H1 (cell line): ENCODE measurements around the gene DTL. TPM values are rescaled to one million over a fixed set of nuclear protein-coding genes. Genes with fewer than 3 reads are reported as not detected.

Source experiments
- CTCF ChIA-PET: fragments of 300-600 bp; sonication (Branson Sonifier 250); formaldehyde crosslinking; loops from one replicate; lab custom pipeline; 2021; ENCODE audit not compliant: partially characterized antibody; lab: Charles Lee
- POLR2A ChIA-PET: fragments of 300-600 bp; sonication (Branson Sonifier 250); formaldehyde crosslinking; loops from one replicate; lab custom pipeline; 2021; ENCODE audit warnings: inconsistent platforms; ENCODE audit not compliant: partially characterized antibody; lab: Charles Lee
- DNase-seq, 2 experiments: peaks; one replicate each; pipeline versions ENCODE4 v3.0.0 to v3.0.0-alpha.2; 2010 to 2022; ENCODE audit warnings: low spot score in 2 of 2, low read depth in 1 of 2, mixed read lengths in 1 of 2
- FAIRE-seq: peaks from 2 replicates; lab custom pipeline; 2011; peaks lifted over from hg19 to GRCh38; lab: Jason Lieb, UNC
- H2AFZ ChIP-seq: 2 replicates; pipeline ENCODE4 v1.8.1; 2012; ENCODE audit warnings: low read length, inconsistent platforms
- H2AK5ac ChIP-seq: 2 replicates; pipeline ENCODE4 v1.6.1; 2013; ENCODE audit warnings: low read depth, low read length
- H2BK120ac ChIP-seq: replicated peaks from 2 replicates; pipeline ENCODE3; 2013; ENCODE audit warnings: low read depth, low read length, inconsistent platforms
- H2BK12ac ChIP-seq: 2 replicates; pipeline ENCODE4 v1.6.1; 2013; ENCODE audit warnings: low read depth, low read length
- H2BK15ac ChIP-seq: 2 replicates; pipeline ENCODE4 v1.6.1; 2013; ENCODE audit warnings: low read length
- H2BK20ac ChIP-seq: 2 replicates; pipeline ENCODE4 v1.6.1; 2013; ENCODE audit warnings: low read length
- H2BK5ac ChIP-seq: 2 replicates; pipeline ENCODE4 v1.6.1; 2013; ENCODE audit warnings: low read depth, low read length
- H3K14ac ChIP-seq: 2 replicates; pipeline ENCODE4 v1.6.1; 2013; ENCODE audit warnings: inconsistent platforms; ENCODE audit not compliant: insufficient read length
- H3K18ac ChIP-seq: 2 replicates; pipeline ENCODE4 v1.6.1; 2013; ENCODE audit warnings: low read length; ENCODE audit errors: extremely low read depth
- H3K23ac ChIP-seq: 2 replicates; pipeline ENCODE4 v1.6.1; 2013; ENCODE audit warnings: inconsistent platforms; ENCODE audit not compliant: insufficient read length
- H3K23me2 ChIP-seq: 2 replicates; pipeline ENCODE4 v1.6.1; 2013; ENCODE audit warnings: low read depth, low read length
- H3K27ac ChIP-seq: 2 replicates; pipeline ENCODE4 v1.6.1; 2011; ENCODE audit warnings: low read depth, low read length, inconsistent platforms
- H3K27me3 ChIP-seq, 4 experiments: replicated peaks in 1 of 4; 1 replicate in 1 of 4; 2 replicates in 3 of 4; pipeline versions ENCODE4 v1.6.1 to v1.8.1; 2011 to 2013; ENCODE audit warnings: low read length in 3 of 4, mild to moderate bottlenecking in 3 of 4, inconsistent platforms in 2 of 4, mixed read lengths in 2 of 4, moderate library complexity in 1 of 4; ENCODE audit not compliant: control insufficient read depth in 3 of 4, insufficient read depth in 3 of 4; ENCODE audit errors: extremely low read depth in 1 of 4
- H3K36me3 ChIP-seq, 4 experiments: 2 replicates each; pipeline versions ENCODE4 v1.6.1 to v1.8.1; 2011 to 2013; ENCODE audit warnings: mild to moderate bottlenecking in 4 of 4, low read length in 3 of 4, moderate library complexity in 2 of 4, control low read depth in 1 of 4, inconsistent platforms in 1 of 4; ENCODE audit not compliant: insufficient read depth in 4 of 4, control insufficient read depth in 2 of 4
- H3K4ac ChIP-seq: replicated peaks from 2 replicates; pipeline ENCODE3; 2013; ENCODE audit warnings: low read length, low read depth, mixed read lengths, inconsistent platforms; ENCODE audit not compliant: insufficient read length
- H3K4me1 ChIP-seq, 4 experiments: replicated peaks in 1 of 4; 1 replicate in 1 of 4; 2 replicates in 3 of 4; pipeline versions ENCODE4 v1.6.1 to v1.8.1; 2011 to 2013; ENCODE audit warnings: low read length in 3 of 4, inconsistent platforms in 2 of 4, mixed read lengths in 1 of 4; ENCODE audit not compliant: insufficient read depth in 4 of 4, control insufficient read depth in 3 of 4
- H3K4me2 ChIP-seq, 2 experiments: 2 replicates each; pipeline versions ENCODE4 v1.6.1 to v1.8.1; 2011 to 2013; ENCODE audit warnings: low read depth in 2 of 2, low read length in 2 of 2, control low read depth in 1 of 2, inconsistent platforms in 1 of 2, mild to moderate bottlenecking in 1 of 2; ENCODE audit not compliant: insufficient read depth in 1 of 2
- H3K4me3 ChIP-seq, 4 experiments: fragments of 200-600, 300-600 bp in 1 of 4; sonication (generic), shearing (Covaris generic), sonication (Bioruptor Twin) in 1 of 4; 2 replicates each; pipeline versions ENCODE4 v1.5.1 to v1.8.1; 2011 to 2016; ENCODE audit warnings: low read length in 4 of 4, low read depth in 3 of 4, control low read depth in 2 of 4, inconsistent platforms in 2 of 4, mild to moderate bottlenecking in 2 of 4, mixed read lengths in 1 of 4, moderate library complexity in 1 of 4; ENCODE audit not compliant: insufficient read depth in 2 of 4; ENCODE audit errors: extremely low read depth in 1 of 4
- H3K56ac ChIP-seq: replicated peaks from 2 replicates; pipeline ENCODE3; 2013; ENCODE audit warnings: low read depth, mild to moderate bottlenecking, mixed read lengths, low read length, inconsistent platforms; ENCODE audit not compliant: insufficient read length
- H3K79me1 ChIP-seq: 2 replicates; pipeline ENCODE4 v1.6.1; 2013; ENCODE audit warnings: low read depth, low read length, control low read depth
- H3K79me2 ChIP-seq, 2 experiments: 2 replicates each; pipeline versions ENCODE4 v1.6.1 to v1.8.1; 2012 to 2013; ENCODE audit warnings: low read length in 2 of 2, mild to moderate bottlenecking in 2 of 2, inconsistent platforms in 1 of 2; ENCODE audit not compliant: insufficient read depth in 2 of 2, control insufficient read depth in 1 of 2
- H3K9ac ChIP-seq, 4 experiments: replicated peaks in 1 of 4; 1 replicate in 1 of 4; 2 replicates in 3 of 4; pipeline versions ENCODE4 v1.6.1 to v1.8.1; 2011 to 2013; ENCODE audit warnings: low read depth in 3 of 4, low read length in 3 of 4, control low read depth in 2 of 4, mild to moderate bottlenecking in 2 of 4, moderate library complexity in 2 of 4, inconsistent platforms in 1 of 4; ENCODE audit errors: extremely low read depth in 1 of 4
- H3K9me3 ChIP-seq, 2 experiments: 2 replicates each; pipeline versions ENCODE4 v1.6.1 to v1.8.1; 2012 to 2013; ENCODE audit warnings: mild to moderate bottlenecking in 2 of 2, moderate library complexity in 2 of 2, control low read depth in 1 of 2, inconsistent platforms in 1 of 2, low read depth in 1 of 2, low read length in 1 of 2, mixed read lengths in 1 of 2; ENCODE audit not compliant: insufficient read depth in 2 of 2
- H4K20me1 ChIP-seq, 2 experiments: replicated peaks in 1 of 2; 2 replicates each; pipeline versions ENCODE3 to v1.8.1; 2011 to 2013; ENCODE audit warnings: inconsistent platforms in 2 of 2, low read length in 2 of 2, mild to moderate bottlenecking in 1 of 2; ENCODE audit not compliant: insufficient read depth in 2 of 2, control insufficient read depth in 1 of 2
- H4K5ac ChIP-seq: 2 replicates; pipeline ENCODE4 v1.6.1; 2013; ENCODE audit warnings: low read length, low read depth, mixed read lengths, inconsistent platforms; ENCODE audit not compliant: insufficient read length
- H4K8ac ChIP-seq: 2 replicates; pipeline ENCODE4 v1.8.0; 2013; ENCODE audit warnings: mild to moderate bottlenecking, moderate library complexity, low read length, inconsistent platforms; ENCODE audit not compliant: insufficient read depth; ENCODE audit errors: extremely low read depth
- H4K91ac ChIP-seq: replicated peaks from 2 replicates; pipeline ENCODE3; 2013; ENCODE audit warnings: low read length, mixed read lengths, inconsistent platforms; ENCODE audit not compliant: insufficient read length
- ASH2L ChIP-seq: fragments of 200-600, 300-600 bp; sonication (generic); IDR thresholded peaks from one replicate; pipeline ENCODE4 v1.7.1; 2017; ENCODE audit warnings: low read length
- BRCA1 ChIP-seq: IDR thresholded peaks from 2 replicates; pipeline ENCODE4 v1.6.1; 2012; ENCODE audit warnings: low read depth, low read length, improper control_type of control experiment
- CHD2 ChIP-seq: IDR thresholded peaks from 2 replicates; pipeline ENCODE4 v1.6.1; 2012; ENCODE audit warnings: low read length, improper control_type of control experiment
- KDM5A ChIP-seq: fragments of 200-600 bp; IDR thresholded peaks from 2 replicates; pipeline ENCODE4 v1.7.1; 2012; ENCODE audit warnings: mild to moderate bottlenecking, low read length, inconsistent platforms, mixed read lengths
- PHF8 ChIP-seq: fragments of 200-600 bp; sonication (generic); conservative IDR thresholded peaks from 2 replicates; pipeline ENCODE4 v1.7.1; 2012; ENCODE audit warnings: low read depth, mild to moderate bottlenecking, inconsistent platforms, low read length, moderate library complexity
- POLR2A ChIP-seq, 2 experiments: IDR thresholded peaks; 1 replicate in 1 of 2; 2 replicates in 1 of 2; pipeline ENCODE4 v1.6.1; 2011; ENCODE audit warnings: low read depth in 2 of 2, low read length in 2 of 2, mild to moderate bottlenecking in 2 of 2; ENCODE audit errors: control extremely low read depth in 1 of 2
- POU5F1 ChIP-seq: IDR thresholded peaks from 2 replicates; pipeline ENCODE4 v1.6.1; 2011; ENCODE audit warnings: low read depth, mild to moderate bottlenecking, low read length, moderate library complexity
- SAP30 ChIP-seq: fragments of 300-600 bp; sonication (generic); IDR thresholded peaks from 2 replicates; pipeline ENCODE4 v1.7.1; 2012; ENCODE audit warnings: low read length, moderate library complexity, mild to moderate bottlenecking, inconsistent platforms; ENCODE audit not compliant: insufficient read depth, insufficient replicate concordance
- SIN3A ChIP-seq, 2 experiments: IDR thresholded peaks in 1 of 2; conservative IDR thresholded peaks in 1 of 2; 2 replicates each; pipeline ENCODE4 v1.6.1; 2011 to 2012; ENCODE audit warnings: low read length in 2 of 2, improper control_type of control experiment in 1 of 2, low read depth in 1 of 2, mild to moderate bottlenecking in 1 of 2
- SIRT6 ChIP-seq: IDR thresholded peaks from one replicate; pipeline ENCODE4 v1.7.1; 2012; ENCODE audit warnings: low read length, inconsistent platforms
- SIX5 ChIP-seq: IDR thresholded peaks from 2 replicates; pipeline ENCODE4 v1.6.1; 2011; ENCODE audit warnings: mild to moderate bottlenecking, low read depth, low read length
- SP4 ChIP-seq: IDR thresholded peaks from 2 replicates; pipeline ENCODE4 v1.6.1; 2012; ENCODE audit warnings: low read length, inconsistent platforms
- ZNF274 ChIP-seq: IDR thresholded peaks from 2 replicates; pipeline ENCODE4 v1.7.0; 2012; ENCODE audit warnings: low read length, borderline replicate concordance; ENCODE audit errors: extremely low read depth
- WGBS, 2 experiments: shearing (Covaris generic) in 1 of 2; methylation state at CpG; one replicate each; pipeline versions ENCODE4 v1.1.6 to v1.1.7; 2013 to 2015; ENCODE audit warnings: low lambda C conversion rate in 2 of 2, mixed read lengths in 2 of 2, inconsistent platforms in 1 of 2, low coverage in 1 of 2, missing lambda C conversion rate in 1 of 2; ENCODE audit not compliant: insufficient replicate concordance in 2 of 2, insufficient coverage in 1 of 2, insufficient read length in 1 of 2; ENCODE audit errors: extremely low coverage in 1 of 2, missing lambda C conversion rate in 1 of 2; 5-methylcytosine and 5-hydroxymethylcytosine counted together
- polyA plus RNA-seq, 7 experiments: library from polyadenylated mRNA; depleted of rRNA in 3 of 7; stranded (reverse) in 5 of 7; unstranded in 2 of 7; fragments of >200 nt in 5 of 7; fragments of 200-250 nt in 2 of 7; gene quantifications; 1 replicate in 5 of 7; 2 replicates in 1 of 7; 4 replicates in 1 of 7; pipeline versions ENCODE4 v1.2.1 to v1.2.3, GENCODE V29; 2011 to 2013; ENCODE audit warnings: missing spikeins in 2 of 7, mixed read lengths in 2 of 7
- total RNA-seq: library from RNA; stranded (reverse); fragmentation: NEBNext Ultra II Directional; extraction: Animal tissue kit (Norgen Biotek cat#: 25700); gene quantifications from 2 replicates; pipeline ENCODE4 v1.2.1, GENCODE V29; 2021
- TF ChIP-seq, protein P1 (sequence below): IDR thresholded peaks from 2 replicates; pipeline ENCODE4 v1.6.1; 2012; ENCODE audit warnings: inconsistent platforms

Gene DTL
- total and polyA plus RNA-seq, 2 of the 8 experiments (the other 6 are each of a cell fraction or from before 2014, with no cell fraction given): 36.0 to 46.9 TPM

DNA sequence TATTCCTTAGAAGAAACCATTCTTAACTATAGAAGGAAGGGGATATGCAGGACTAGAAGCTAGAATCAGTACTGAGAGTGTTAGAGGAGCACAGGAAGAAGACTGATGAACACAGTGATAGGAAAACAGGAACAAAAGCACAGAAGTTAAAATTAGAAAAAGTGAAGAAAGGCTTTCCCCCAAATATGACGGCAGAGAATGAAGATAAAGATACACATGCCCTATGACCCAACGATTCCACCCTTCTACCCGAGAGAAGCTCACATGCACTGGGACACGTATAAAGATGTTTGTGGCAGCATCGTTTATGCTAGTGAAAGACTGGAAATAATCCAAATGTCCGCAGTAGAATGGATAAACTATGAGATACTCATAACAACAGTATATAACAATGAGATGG, 74.2 kb downstream of the DTL start:
- Histone ChIP-seq H3K79me1 (no peaks in the 10 kb centered on the region), H3K4me2 (no peak overlapping the region), H3K23ac (no peak overlapping the region), H2BK5ac (no peak overlapping the region), H3K79me2 (no peaks in the 10 kb centered on the region), H3K27ac (no peak overlapping the region), H3K36me3 (no peaks in the 10 kb centered on the region; a peak in 1 of 8 replicates), H3K4ac (no peak overlapping the region), H2BK12ac (no peak overlapping the region), H2BK120ac (no peak overlapping the region), H4K8ac (no peak overlapping the region), H2AFZ (no peak overlapping the region), H2BK15ac (no peak overlapping the region), H3K9ac (no peak overlapping the region), H4K91ac (no peak overlapping the region), H3K4me1 (peaks cover 2 to 20% (median 12%) of the 10 kb centered on the region in 4 experiments; a peak in 5 of 7 replicates), H2AK5ac (no peak overlapping the region), H4K5ac (no peak overlapping the region), H3K18ac (no peak overlapping the region), H3K4me3 (no peak overlapping the region), H3K23me2 (no peaks in the 10 kb centered on the region), H3K14ac (no peak overlapping the region), H3K9me3 (no peaks in the 10 kb centered on the region), H3K56ac (no peak overlapping the region), H2BK20ac (no peak overlapping the region), H4K20me1 (no peaks in the 10 kb centered on the region), H3K27me3 (no peaks in the 10 kb centered on the region)
- CTCF ChIA-PET: interaction anchor here (1.2 to 1.3 kb wide), 3 partner anchors 26 to 182 kb away, joined by 3 to 4 read pairs (median 3); no protein-coding TSS in a partner anchor
- FAIRE-seq: no peak
- no peak for DNase-seq
- TF ChIP-seq SIX5 (no peak), BRCA1 (no peak), POLR2A (IDR thresholded peaks at IDR 0.05; ENCODE audit: control extremely low read depth in 1 of 2, low read depth in 2 of 2, low read length in 2 of 2) (no peak), SP4 (no peak), KDM5A (no peak), SIN3A (conservative IDR thresholded peaks at IDR 0.05 in 1 of 2, IDR thresholded peaks at IDR 0.05 in 1 of 2; ENCODE audit: low read depth in 1 of 2, low read length in 2 of 2) (no peak), POU5F1 (no peak), ASH2L (no peak), SIRT6 (no peak), PHF8 (no peak), ZNF274 (no peak), SAP30 (no peak), CHD2 (no peak)
- TF ChIP-seq, protein P1, sequence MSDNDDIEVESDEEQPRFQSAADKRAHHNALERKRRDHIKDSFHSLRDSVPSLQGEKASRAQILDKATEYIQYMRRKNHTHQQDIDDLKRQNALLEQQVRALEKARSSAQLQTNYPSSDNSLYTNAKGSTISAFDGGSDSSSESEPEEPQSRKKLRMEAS: no peak
- POLR2A ChIA-PET: interaction anchor here (1.0 to 1.5 kb wide), 2 partner anchors 8 to 176 kb away, joined by 3 to 4 read pairs; no protein-coding TSS in a partner anchor
- 91% methylated on average over 6 of the region's 6 CpGs; no CpG with 5 or more reads in 1 of the 2 experiments for WGBS, 2 experiments
